WI38 (cell line): ENCODE measurements around the gene CCDC183.
"Not testable (repeated sequence)": the region's sequence is repeated elsewhere in the genome, so short reads cannot be mapped to it uniquely, and the experiment has no call there.

Source experiments
- H3K4me3 ChIP-seq: 2 replicates; pipeline ENCODE4 v1.5.1; 2011; ENCODE audit warnings: low read depth, mild to moderate bottlenecking, control low read depth, low read length
- TF ChIP-seq, protein P1 (sequence below): IDR thresholded peaks from 2 replicates; pipeline ENCODE4 v1.5.1; 2012; ENCODE audit warnings: low read depth, mild to moderate bottlenecking, control low read depth, low read length

Gene CCDC183

GRCh38 chr9:136799854-136800657 lies 3.9 kb downstream of the CCDC183 start:
- no peak overlapping the region for H3K4me3 ChIP-seq
- TF ChIP-seq, protein P1, sequence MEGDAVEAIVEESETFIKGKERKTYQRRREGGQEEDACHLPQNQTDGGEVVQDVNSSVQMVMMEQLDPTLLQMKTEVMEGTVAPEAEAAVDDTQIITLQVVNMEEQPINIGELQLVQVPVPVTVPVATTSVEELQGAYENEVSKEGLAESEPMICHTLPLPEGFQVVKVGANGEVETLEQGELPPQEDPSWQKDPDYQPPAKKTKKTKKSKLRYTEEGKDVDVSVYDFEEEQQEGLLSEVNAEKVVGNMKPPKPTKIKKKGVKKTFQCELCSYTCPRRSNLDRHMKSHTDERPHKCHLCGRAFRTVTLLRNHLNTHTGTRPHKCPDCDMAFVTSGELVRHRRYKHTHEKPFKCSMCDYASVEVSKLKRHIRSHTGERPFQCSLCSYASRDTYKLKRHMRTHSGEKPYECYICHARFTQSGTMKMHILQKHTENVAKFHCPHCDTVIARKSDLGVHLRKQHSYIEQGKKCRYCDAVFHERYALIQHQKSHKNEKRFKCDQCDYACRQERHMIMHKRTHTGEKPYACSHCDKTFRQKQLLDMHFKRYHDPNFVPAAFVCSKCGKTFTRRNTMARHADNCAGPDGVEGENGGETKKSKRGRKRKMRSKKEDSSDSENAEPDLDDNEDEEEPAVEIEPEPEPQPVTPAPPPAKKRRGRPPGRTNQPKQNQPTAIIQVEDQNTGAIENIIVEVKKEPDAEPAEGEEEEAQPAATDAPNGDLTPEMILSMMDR: no peak

DNA sequence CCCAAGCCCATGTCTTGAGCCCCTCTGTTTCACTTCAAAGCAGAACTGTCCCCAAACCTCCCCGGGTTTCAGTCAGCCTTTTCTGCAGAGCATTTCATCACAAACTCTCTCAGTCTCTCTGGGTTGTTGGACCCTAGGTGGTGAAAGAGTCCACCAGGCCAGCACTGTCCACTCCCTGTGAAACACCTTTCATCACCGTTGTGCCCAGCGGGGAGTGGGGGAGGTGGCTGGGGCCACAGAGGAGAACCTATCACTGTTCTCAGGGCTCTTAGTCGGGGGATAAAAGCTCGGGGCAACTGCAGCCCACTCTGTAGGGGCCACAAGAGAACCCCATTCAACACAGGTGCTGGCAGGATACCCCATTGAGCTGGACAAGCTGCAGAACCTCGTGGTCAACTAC lies 6.2 kb downstream of the CCDC183 start:
- TF ChIP-seq, protein P1: no peak
- H3K4me3 ChIP-seq: no peak overlapping the region

DNA sequence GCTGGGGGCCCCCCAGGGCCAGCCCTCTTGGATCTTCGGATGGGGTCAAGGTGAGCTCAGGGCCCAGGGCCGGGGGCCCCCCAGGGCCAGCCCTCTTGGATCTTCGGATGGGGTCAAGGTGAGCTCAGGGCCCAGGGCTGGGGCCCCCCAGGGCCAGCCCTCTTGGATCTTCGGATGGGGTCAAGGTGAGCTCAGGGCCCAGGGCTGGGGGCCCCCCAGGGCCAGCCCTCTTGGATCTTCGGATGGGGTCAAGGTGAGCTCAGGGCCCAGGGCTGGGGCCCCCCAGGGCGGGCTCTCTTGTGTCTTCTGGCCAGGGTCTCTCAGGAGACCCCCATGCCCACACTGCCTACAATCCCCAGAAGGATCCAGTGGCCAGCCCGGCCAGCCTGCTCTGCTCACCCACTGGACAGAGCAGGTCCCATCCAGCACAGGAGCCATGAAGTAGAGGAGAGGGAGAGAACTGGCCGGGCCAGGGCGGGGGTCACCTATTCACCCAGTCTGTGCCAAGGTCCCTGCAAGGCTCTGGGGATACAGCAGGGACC lies 6.9 kb downstream of the CCDC183 start:
- H3K4me3 ChIP-seq: not testable (repeated sequence)

DNA sequence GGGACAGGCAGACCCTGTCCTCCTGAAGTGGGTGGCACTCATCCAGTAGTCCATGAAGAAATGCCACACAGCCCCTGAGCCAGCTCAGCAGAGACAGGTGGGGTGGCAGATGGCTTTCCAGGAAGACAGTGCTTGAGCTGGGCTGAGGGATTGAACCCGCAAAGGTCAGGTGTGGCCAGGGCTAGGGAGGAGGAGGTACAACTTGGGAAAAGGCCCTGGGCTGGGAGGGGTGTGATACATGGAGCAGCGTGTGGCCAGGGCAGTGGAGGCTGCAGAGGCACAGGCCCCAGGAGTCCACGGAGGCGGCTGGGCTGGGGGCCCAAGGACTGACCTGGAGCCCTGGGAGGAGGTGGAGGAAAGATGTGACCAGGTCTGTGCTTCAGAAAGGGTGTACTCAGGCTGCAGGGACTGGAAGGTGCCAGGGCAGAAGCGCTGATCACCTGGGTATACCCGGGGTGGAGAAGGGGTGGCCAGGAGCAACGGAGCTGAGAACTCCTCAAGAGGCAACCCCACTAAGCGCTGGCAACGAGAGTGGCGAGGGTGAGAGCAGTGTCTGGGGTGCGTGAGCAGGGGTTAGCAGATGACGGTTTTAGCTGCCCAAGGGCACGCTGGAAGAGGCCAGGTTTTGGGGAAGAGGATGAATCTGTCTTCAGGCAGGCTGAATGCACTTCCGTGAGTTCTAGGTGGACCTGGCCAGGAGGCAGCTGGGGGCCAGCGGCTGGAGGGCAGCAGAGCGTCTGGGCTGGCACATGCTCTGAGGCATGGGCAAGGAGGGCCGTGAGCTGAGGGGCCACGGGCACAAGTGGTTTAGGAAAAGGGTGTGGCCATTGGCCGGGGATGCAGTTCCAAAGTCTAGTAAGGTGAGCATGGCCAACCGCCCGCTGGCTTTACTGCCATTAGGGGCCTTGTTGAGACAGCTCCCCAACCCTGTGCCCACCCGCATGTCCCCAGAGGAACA lies 7.7 kb downstream of the CCDC183 start:
- TF ChIP-seq, protein P1: no peak
- H3K4me3 ChIP-seq: no peak overlapping the region

DNA sequence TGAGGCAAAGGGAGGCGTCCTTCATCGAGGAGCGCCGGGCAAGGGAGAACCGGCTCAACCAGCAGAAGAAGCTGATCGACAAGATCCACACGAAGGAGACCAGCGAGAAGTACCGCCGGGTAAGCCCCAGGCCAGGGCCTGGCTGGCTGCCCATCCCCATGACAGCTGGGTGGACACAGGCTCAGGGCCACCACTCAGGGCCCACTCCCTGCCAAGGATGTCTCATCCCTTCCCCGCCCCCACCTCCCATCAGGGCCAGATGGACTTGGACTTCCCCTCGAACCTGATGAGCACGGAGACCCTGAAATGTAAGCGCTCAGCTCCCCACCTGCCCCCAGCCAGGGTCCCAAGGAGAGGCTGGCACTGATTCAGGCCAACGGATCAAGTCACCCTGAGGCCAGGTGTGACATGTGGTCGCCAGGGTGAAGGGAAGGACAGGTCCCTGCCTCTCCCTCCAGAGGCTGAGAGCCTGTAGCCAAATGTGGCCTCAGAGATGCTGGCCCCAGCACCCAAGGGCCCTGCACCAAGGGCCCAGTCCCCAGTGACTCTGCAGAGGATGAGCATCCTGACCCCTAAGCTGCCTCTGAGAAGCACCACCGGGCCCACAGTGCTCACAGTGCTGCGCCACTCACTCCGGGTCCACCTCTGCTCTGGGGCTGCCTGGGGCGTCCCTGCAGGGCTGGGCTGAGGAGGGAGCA lies 8.5 kb downstream of the CCDC183 start:
- TF ChIP-seq, protein P1: no peak
- no peak overlapping the region for H3K4me3 ChIP-seq

DNA sequence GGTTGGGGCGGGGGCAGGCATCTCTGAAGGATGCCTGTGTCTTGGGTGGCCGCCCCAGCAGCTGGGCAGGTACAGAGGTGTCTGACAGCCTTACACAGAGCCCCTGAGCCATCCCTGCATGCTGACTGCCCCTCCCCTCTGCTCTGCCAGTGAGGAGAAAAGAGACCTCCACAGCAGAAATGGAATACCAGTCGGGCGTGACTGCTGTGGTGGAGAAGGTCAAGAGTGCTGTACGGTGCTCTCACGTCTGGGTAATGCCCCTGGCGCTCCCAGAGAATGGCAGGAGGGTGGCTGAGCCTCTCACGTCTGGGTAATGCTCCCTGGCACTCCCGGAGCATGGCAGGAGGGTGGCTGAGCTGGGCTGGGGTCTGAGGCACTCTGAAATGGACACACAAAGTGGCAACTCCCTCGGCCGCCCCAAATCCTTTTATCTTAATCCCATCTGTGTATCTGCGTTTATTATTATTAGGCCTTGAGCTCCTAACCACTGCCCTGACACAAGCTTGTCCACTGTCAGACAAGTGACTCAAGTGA lies 9.1 kb downstream of the CCDC183 start:
- H3K4me3 ChIP-seq: no peak overlapping the region
- TF ChIP-seq, protein P1: no peak

- TF ChIP-seq, protein P1: no peak
- no peak overlapping the region for H3K4me3 ChIP-seq
Measured at GRCh38 chr9:136806067-136806466, 9.9 kb downstream of the CCDC183 start.
